H1 (cell line): ENCODE measurements around the gene RAB14. TPM values are rescaled to one million over a fixed set of nuclear protein-coding genes. Genes with fewer than 3 reads are reported as not detected.

Experiments
- CTCF ChIA-PET: fragments of 300-600 bp; sonication (Branson Sonifier 250); formaldehyde crosslinking; loops from one replicate; lab custom pipeline; 2021; ENCODE audit not compliant: partially characterized antibody; lab: Charles Lee
- POLR2A ChIA-PET: fragments of 300-600 bp; sonication (Branson Sonifier 250); formaldehyde crosslinking; loops from one replicate; lab custom pipeline; 2021; ENCODE audit warnings: inconsistent platforms; ENCODE audit not compliant: partially characterized antibody; lab: Charles Lee
- DNase-seq, 2 experiments: peaks; one replicate each; pipeline versions ENCODE4 v3.0.0 to v3.0.0-alpha.2; 2010 to 2022; ENCODE audit warnings: low spot score in 2 of 2, low read depth in 1 of 2, mixed read lengths in 1 of 2
- FAIRE-seq: peaks from 2 replicates; lab custom pipeline; 2011; peaks lifted over from hg19 to GRCh38; lab: Jason Lieb, UNC
- H2AFZ ChIP-seq: 2 replicates; pipeline ENCODE4 v1.8.1; 2012; ENCODE audit warnings: low read length, inconsistent platforms
- H2AK5ac ChIP-seq: 2 replicates; pipeline ENCODE4 v1.6.1; 2013; ENCODE audit warnings: low read depth, low read length
- H2BK120ac ChIP-seq: replicated peaks from 2 replicates; pipeline ENCODE3; 2013; ENCODE audit warnings: low read depth, low read length, inconsistent platforms
- H2BK12ac ChIP-seq: 2 replicates; pipeline ENCODE4 v1.6.1; 2013; ENCODE audit warnings: low read depth, low read length
- H2BK15ac ChIP-seq: 2 replicates; pipeline ENCODE4 v1.6.1; 2013; ENCODE audit warnings: low read length
- H2BK20ac ChIP-seq: 2 replicates; pipeline ENCODE4 v1.6.1; 2013; ENCODE audit warnings: low read length
- H2BK5ac ChIP-seq: 2 replicates; pipeline ENCODE4 v1.6.1; 2013; ENCODE audit warnings: low read depth, low read length
- H3K14ac ChIP-seq: 2 replicates; pipeline ENCODE4 v1.6.1; 2013; ENCODE audit warnings: inconsistent platforms; ENCODE audit not compliant: insufficient read length
- H3K18ac ChIP-seq: 2 replicates; pipeline ENCODE4 v1.6.1; 2013; ENCODE audit warnings: low read length; ENCODE audit errors: extremely low read depth
- H3K23ac ChIP-seq: 2 replicates; pipeline ENCODE4 v1.6.1; 2013; ENCODE audit warnings: inconsistent platforms; ENCODE audit not compliant: insufficient read length
- H3K23me2 ChIP-seq: 2 replicates; pipeline ENCODE4 v1.6.1; 2013; ENCODE audit warnings: low read depth, low read length
- H3K27ac ChIP-seq: 2 replicates; pipeline ENCODE4 v1.6.1; 2011; ENCODE audit warnings: low read depth, low read length, inconsistent platforms
- H3K27me3 ChIP-seq, 4 experiments: replicated peaks in 1 of 4; 1 replicate in 1 of 4; 2 replicates in 3 of 4; pipeline versions ENCODE4 v1.6.1 to v1.8.1; 2011 to 2013; ENCODE audit warnings: low read length in 3 of 4, mild to moderate bottlenecking in 3 of 4, inconsistent platforms in 2 of 4, mixed read lengths in 2 of 4, moderate library complexity in 1 of 4; ENCODE audit not compliant: control insufficient read depth in 3 of 4, insufficient read depth in 3 of 4; ENCODE audit errors: extremely low read depth in 1 of 4
- H3K36me3 ChIP-seq, 4 experiments: 2 replicates each; pipeline versions ENCODE4 v1.6.1 to v1.8.1; 2011 to 2013; ENCODE audit warnings: mild to moderate bottlenecking in 4 of 4, low read length in 3 of 4, moderate library complexity in 2 of 4, control low read depth in 1 of 4, inconsistent platforms in 1 of 4; ENCODE audit not compliant: insufficient read depth in 4 of 4, control insufficient read depth in 2 of 4
- H3K4ac ChIP-seq: replicated peaks from 2 replicates; pipeline ENCODE3; 2013; ENCODE audit warnings: low read length, low read depth, mixed read lengths, inconsistent platforms; ENCODE audit not compliant: insufficient read length
- H3K4me1 ChIP-seq, 4 experiments: replicated peaks in 1 of 4; 1 replicate in 1 of 4; 2 replicates in 3 of 4; pipeline versions ENCODE4 v1.6.1 to v1.8.1; 2011 to 2013; ENCODE audit warnings: low read length in 3 of 4, inconsistent platforms in 2 of 4, mixed read lengths in 1 of 4; ENCODE audit not compliant: insufficient read depth in 4 of 4, control insufficient read depth in 3 of 4
- H3K4me2 ChIP-seq, 2 experiments: 2 replicates each; pipeline versions ENCODE4 v1.6.1 to v1.8.1; 2011 to 2013; ENCODE audit warnings: low read depth in 2 of 2, low read length in 2 of 2, control low read depth in 1 of 2, inconsistent platforms in 1 of 2, mild to moderate bottlenecking in 1 of 2; ENCODE audit not compliant: insufficient read depth in 1 of 2
- H3K4me3 ChIP-seq, 4 experiments: fragments of 200-600, 300-600 bp in 1 of 4; sonication (generic), shearing (Covaris generic), sonication (Bioruptor Twin) in 1 of 4; 2 replicates each; pipeline versions ENCODE4 v1.5.1 to v1.8.1; 2011 to 2016; ENCODE audit warnings: low read length in 4 of 4, low read depth in 3 of 4, control low read depth in 2 of 4, inconsistent platforms in 2 of 4, mild to moderate bottlenecking in 2 of 4, mixed read lengths in 1 of 4, moderate library complexity in 1 of 4; ENCODE audit not compliant: insufficient read depth in 2 of 4; ENCODE audit errors: extremely low read depth in 1 of 4
- H3K56ac ChIP-seq: replicated peaks from 2 replicates; pipeline ENCODE3; 2013; ENCODE audit warnings: low read depth, mild to moderate bottlenecking, mixed read lengths, low read length, inconsistent platforms; ENCODE audit not compliant: insufficient read length
- H3K79me1 ChIP-seq: 2 replicates; pipeline ENCODE4 v1.6.1; 2013; ENCODE audit warnings: low read depth, low read length, control low read depth
- H3K79me2 ChIP-seq, 2 experiments: 2 replicates each; pipeline versions ENCODE4 v1.6.1 to v1.8.1; 2012 to 2013; ENCODE audit warnings: low read length in 2 of 2, mild to moderate bottlenecking in 2 of 2, inconsistent platforms in 1 of 2; ENCODE audit not compliant: insufficient read depth in 2 of 2, control insufficient read depth in 1 of 2
- H3K9ac ChIP-seq, 4 experiments: replicated peaks in 1 of 4; 1 replicate in 1 of 4; 2 replicates in 3 of 4; pipeline versions ENCODE4 v1.6.1 to v1.8.1; 2011 to 2013; ENCODE audit warnings: low read depth in 3 of 4, low read length in 3 of 4, control low read depth in 2 of 4, mild to moderate bottlenecking in 2 of 4, moderate library complexity in 2 of 4, inconsistent platforms in 1 of 4; ENCODE audit errors: extremely low read depth in 1 of 4
- H3K9me3 ChIP-seq, 2 experiments: 2 replicates each; pipeline versions ENCODE4 v1.6.1 to v1.8.1; 2012 to 2013; ENCODE audit warnings: mild to moderate bottlenecking in 2 of 2, moderate library complexity in 2 of 2, control low read depth in 1 of 2, inconsistent platforms in 1 of 2, low read depth in 1 of 2, low read length in 1 of 2, mixed read lengths in 1 of 2; ENCODE audit not compliant: insufficient read depth in 2 of 2
- H4K20me1 ChIP-seq, 2 experiments: replicated peaks in 1 of 2; 2 replicates each; pipeline versions ENCODE3 to v1.8.1; 2011 to 2013; ENCODE audit warnings: inconsistent platforms in 2 of 2, low read length in 2 of 2, mild to moderate bottlenecking in 1 of 2; ENCODE audit not compliant: insufficient read depth in 2 of 2, control insufficient read depth in 1 of 2
- H4K5ac ChIP-seq: 2 replicates; pipeline ENCODE4 v1.6.1; 2013; ENCODE audit warnings: low read length, low read depth, mixed read lengths, inconsistent platforms; ENCODE audit not compliant: insufficient read length
- H4K8ac ChIP-seq: 2 replicates; pipeline ENCODE4 v1.8.0; 2013; ENCODE audit warnings: mild to moderate bottlenecking, moderate library complexity, low read length, inconsistent platforms; ENCODE audit not compliant: insufficient read depth; ENCODE audit errors: extremely low read depth
- H4K91ac ChIP-seq: replicated peaks from 2 replicates; pipeline ENCODE3; 2013; ENCODE audit warnings: low read length, mixed read lengths, inconsistent platforms; ENCODE audit not compliant: insufficient read length
- BCL11A ChIP-seq, 2 experiments: IDR thresholded peaks; one replicate each; pipeline ENCODE4 v1.6.1; 2011; ENCODE audit warnings: low read depth in 2 of 2, low read length in 2 of 2, mild to moderate bottlenecking in 2 of 2
- BRCA1 ChIP-seq: IDR thresholded peaks from 2 replicates; pipeline ENCODE4 v1.6.1; 2012; ENCODE audit warnings: low read depth, low read length, improper control_type of control experiment
- CTCF ChIP-seq, 3 experiments: IDR thresholded peaks; 1 replicate in 2 of 3; 2 replicates in 1 of 3; pipeline versions ENCODE4 v1.5.1 to v1.6.1; 2011; ENCODE audit warnings: low read length in 3 of 3, mild to moderate bottlenecking in 3 of 3, inconsistent platforms in 2 of 3, low read depth in 1 of 3, moderate library complexity in 1 of 3; ENCODE audit not compliant: insufficient read depth in 1 of 3; ENCODE audit errors: control extremely low read depth in 1 of 3
- FOSL1 ChIP-seq: IDR thresholded peaks from 2 replicates; pipeline ENCODE4 v1.6.1; 2011; ENCODE audit warnings: mild to moderate bottlenecking, low read depth, low read length, moderate library complexity; ENCODE audit not compliant: insufficient read depth
- GABPA ChIP-seq: IDR thresholded peaks from 2 replicates; pipeline ENCODE4 v1.6.1; 2011; ENCODE audit warnings: mild to moderate bottlenecking, low read length, moderate library complexity, borderline replicate concordance; ENCODE audit not compliant: insufficient read depth
- KDM1A ChIP-seq: fragments of 200-600, 300-600 bp; sonication (generic); IDR thresholded peaks from 2 replicates; pipeline ENCODE4 v1.7.1; 2016; ENCODE audit warnings: mild to moderate bottlenecking, low read length, borderline replicate concordance
- NRF1 ChIP-seq: IDR thresholded peaks from 2 replicates; pipeline ENCODE4 v1.6.1; 2011; ENCODE audit warnings: mild to moderate bottlenecking, low read depth, low read length, improper control_type of control experiment
- POLR2A ChIP-seq, 2 experiments: IDR thresholded peaks; 1 replicate in 1 of 2; 2 replicates in 1 of 2; pipeline ENCODE4 v1.6.1; 2011; ENCODE audit warnings: low read depth in 2 of 2, low read length in 2 of 2, mild to moderate bottlenecking in 2 of 2; ENCODE audit errors: control extremely low read depth in 1 of 2
- USF2 ChIP-seq: IDR thresholded peaks from 2 replicates; pipeline ENCODE4 v1.6.1; 2011; ENCODE audit warnings: low read length, improper control_type of control experiment
- WGBS, 2 experiments: shearing (Covaris generic) in 1 of 2; methylation state at CpG; one replicate each; pipeline versions ENCODE4 v1.1.6 to v1.1.7; 2013 to 2015; ENCODE audit warnings: low lambda C conversion rate in 2 of 2, mixed read lengths in 2 of 2, inconsistent platforms in 1 of 2, low coverage in 1 of 2, missing lambda C conversion rate in 1 of 2; ENCODE audit not compliant: insufficient replicate concordance in 2 of 2, insufficient coverage in 1 of 2, insufficient read length in 1 of 2; ENCODE audit errors: extremely low coverage in 1 of 2, missing lambda C conversion rate in 1 of 2; 5-methylcytosine and 5-hydroxymethylcytosine counted together
- polyA plus RNA-seq, 7 experiments: library from polyadenylated mRNA; depleted of rRNA in 3 of 7; stranded (reverse) in 5 of 7; unstranded in 2 of 7; fragments of >200 nt in 5 of 7; fragments of 200-250 nt in 2 of 7; gene quantifications; 1 replicate in 5 of 7; 2 replicates in 1 of 7; 4 replicates in 1 of 7; pipeline versions ENCODE4 v1.2.1 to v1.2.3, GENCODE V29; 2011 to 2013; ENCODE audit warnings: missing spikeins in 2 of 7, mixed read lengths in 2 of 7
- total RNA-seq: library from RNA; stranded (reverse); fragmentation: NEBNext Ultra II Directional; extraction: Animal tissue kit (Norgen Biotek cat#: 25700); gene quantifications from 2 replicates; pipeline ENCODE4 v1.2.1, GENCODE V29; 2021

Gene RAB14
- total and polyA plus RNA-seq, 2 of the 8 experiments (the other 6 are each of a cell fraction or from before 2014, with no cell fraction given) = 9.1 to 44.8 TPM

- no peak for FAIRE-seq
- Histone ChIP-seq H4K20me1 (no peaks in the 10 kb centered on the region), H3K23ac (no peak overlapping the region)
- TF ChIP-seq FOSL1 = no peak
- TF ChIP-seq GABPA = no peak
- TF ChIP-seq BCL11A (IDR thresholded peaks at IDR 0.05; ENCODE audit: low read depth in 2 of 2, low read length in 2 of 2) = no peak
- no peak for TF ChIP-seq CTCF (IDR thresholded peaks at IDR 0.05; ENCODE audit: control extremely low read depth in 1 of 3, insufficient read depth in 1 of 3, low read depth in 1 of 3, low read length in 3 of 3)
- TF ChIP-seq POLR2A (IDR thresholded peaks at IDR 0.05; ENCODE audit: control extremely low read depth in 1 of 2, low read depth in 2 of 2, low read length in 2 of 2) = no peak
- TF ChIP-seq BRCA1 = no peak
- no peak for TF ChIP-seq NRF1
- TF ChIP-seq USF2 = no peak
- TF ChIP-seq KDM1A = no peak
These were observed 16.8 kb upstream of the RAB14 start for GRCh38 chr9:121218357-121219027.

More at GRCh38 chr9:121218357-121219027, 16.8 kb upstream of the RAB14 start:
- WGBS, 2 experiments = 93% methylated on average over 8 of the region's 8 CpGs; no CpG with 5 or more reads in 1 of the 2 experiments
- Histone ChIP-seq H2BK120ac (no peak overlapping the region), H4K5ac (no peak overlapping the region), H3K79me2 (no peaks in the 10 kb centered on the region), H3K4me2 (no peak overlapping the region), H3K4ac (no peak overlapping the region), H3K4me1 (peaks cover 13 to 28% (median 19%) of the 10 kb centered on the region in 4 experiments), H3K27me3 (no peaks in the 10 kb centered on the region; a peak in 2 of 7 replicates), H2AK5ac (no peak overlapping the region), H3K36me3 (no peaks in the 10 kb centered on the region), H2BK15ac (no peak overlapping the region), H2AFZ (no peak overlapping the region), H3K56ac (no peak overlapping the region), H3K9me3 (no peaks in the 10 kb centered on the region), H2BK12ac (no peak overlapping the region; the same call in 1 of the 2 replicates), H2BK5ac (no peak overlapping the region), H4K8ac (no peak overlapping the region), H3K23me2 (no peaks in the 10 kb centered on the region), H4K91ac (no peak overlapping the region), H3K79me1 (no peaks in the 10 kb centered on the region), H3K14ac (no peak overlapping the region), H3K18ac (no peak overlapping the region), H2BK20ac (0 out of 2 replicates have a peak overlapping the region, but pooled peaks have one; percentile 57), H3K27ac (no peak overlapping the region), H3K9ac (no peak overlapping the region), H3K4me3 (no peak overlapping the region)
- POLR2A ChIA-PET = no interaction called here
- DNase-seq = peak in 1 of 2 experiments; percentile 16
- CTCF ChIA-PET = interaction anchor here (0.6 to 3.0 kb wide), 5 partner anchors 53 to 180 kb away, joined by 3 to 17 read pairs (median 5); no protein-coding TSS in a partner anchor
